GM10847 (cell line): ENCODE measurements around the gene ANKRD24.

Source experiments
- POLR2A ChIP-seq: IDR thresholded peaks from 2 replicates; pipeline ENCODE4 v1.6.1; 2011; ENCODE audit not compliant: insufficient read length; ENCODE audit errors: extremely low read depth

Gene ANKRD24

GRCh38 chr19:4182084-4182810 is at the start of gene ANKRD24, which contains the start of gene SIRT6:
Gene ANKRD24, plus strand, starts transcription at chr19:4182689. Its CDS starts 3,737 bp downstream, at chr19:4186426.
Gene SIRT6, minus strand, starts transcription at chr19:4182563. Its CDS starts 24 bp downstream, at chr19:4182539.
- TF ChIP-seq POLR2A, result peak; percentile 77

GRCh38 chr19:4134351-4134750 is 48.1 kb upstream of the ANKRD24 start:
- TF ChIP-seq POLR2A, result no peak

- no peak for TF ChIP-seq POLR2A
These were observed 45.8 kb upstream of the ANKRD24 start for GRCh38 chr19:4136680-4137088.

- no peak for TF ChIP-seq POLR2A
These were observed 44.0 kb upstream of the ANKRD24 start for GRCh38 chr19:4138445-4138844.

- TF ChIP-seq POLR2A, result no peak
These were observed 42.8 kb upstream of the ANKRD24 start for GRCh38 chr19:4139614-4140236.

- no peak for TF ChIP-seq POLR2A
These were observed 42.2 kb upstream of the ANKRD24 start for GRCh38 chr19:4140237-4140711.

GRCh38 chr19:4144666-4145249 is 37.7 kb upstream of the ANKRD24 start:
- no peak for TF ChIP-seq POLR2A

- TF ChIP-seq POLR2A, result no peak
These were observed 32.8 kb upstream of the ANKRD24 start for GRCh38 chr19:4149518-4150288.

GRCh38 chr19:4151623-4152022 is 30.9 kb upstream of the ANKRD24 start:
- TF ChIP-seq POLR2A, result no peak

GRCh38 chr19:4152241-4152998 is 30.1 kb upstream of the ANKRD24 start:
- TF ChIP-seq POLR2A, result no peak

- no peak for TF ChIP-seq POLR2A
These were observed 27.7 kb upstream of the ANKRD24 start for GRCh38 chr19:4154571-4155312.

- no peak for TF ChIP-seq POLR2A
These were observed 25.3 kb upstream of the ANKRD24 start for GRCh38 chr19:4157164-4157563.

GRCh38 chr19:4161415-4162077 is 20.9 kb upstream of the ANKRD24 start:
- TF ChIP-seq POLR2A, result no peak

- TF ChIP-seq POLR2A, result no peak
These were observed 18.2 kb upstream of the ANKRD24 start for GRCh38 chr19:4164262-4164661.

GRCh38 chr19:4171676-4172075 is 10.8 kb upstream of the ANKRD24 start:
- no peak for TF ChIP-seq POLR2A
